ENCODE measurements around the gene PPM1M.

PPM1M gene

GRCh38 chr3:52237006-52237656 is 8.4 kb upstream of the PPM1M start:
- peak overlapping the region; percentile 34 for H3K14ac ChIP-seq (ENCODE audit: low read length)
- peak overlapping the region; percentile 31 for H4K91ac ChIP-seq (ENCODE audit: low read depth, low read length)
- H4K8ac ChIP-seq (ENCODE audit: low read depth, low read length): peak overlapping the region; percentile 39
- peak overlapping the region; percentile 6 for H2BK12ac ChIP-seq (ENCODE audit: low read length)
- peaks cover 4% of the 10 kb centered on the region for H3K9me3 ChIP-seq (ENCODE audit: insufficient read depth, low read depth, low read length)
- H3K4me3 ChIP-seq (ENCODE audit: low read depth, low read length): no peak overlapping the region
- peaks cover 12% of the 10 kb centered on the region for H3K79me1 ChIP-seq (ENCODE audit: low read length)
- peak overlapping the region; percentile 94 for H3K4me2 ChIP-seq (ENCODE audit: low read length)
- H3K27me3 ChIP-seq (ENCODE audit: insufficient read depth, low read length): no peaks in the 10 kb centered on the region
- peak overlapping the region; percentile 12 for H3K18ac ChIP-seq (ENCODE audit: low read length)
- H4K12ac ChIP-seq (ENCODE audit: low read depth, low read length): peak overlapping the region; percentile 38
- H3K36me3 ChIP-seq (ENCODE audit: control insufficient read depth in 1 of 2, insufficient read depth in 2 of 2, low read length in 2 of 2): peaks cover 17 to 19% of the 10 kb centered on the region in 2 experiments
- H3K4ac ChIP-seq (ENCODE audit: low read depth, low read length): peak overlapping the region; percentile 8
- peaks cover 7% of the 10 kb centered on the region for H3K79me2 ChIP-seq (ENCODE audit: control insufficient read depth, insufficient read depth, low read length, poor library complexity)
- H3K23ac ChIP-seq (ENCODE audit: low read length): no peak overlapping the region
- H2AFZ ChIP-seq (ENCODE audit: insufficient read depth, low read length, poor library complexity): peak overlapping the region; percentile 9
- peak overlapping the region; percentile 29 for H2BK120ac ChIP-seq (ENCODE audit: insufficient read depth, low read length, poor library complexity)
- no peak for DNase-seq
- peaks cover 14 to 21% of the 10 kb centered on the region in 2 experiments for H3K4me1 ChIP-seq (ENCODE audit: control insufficient read depth in 1 of 2, insufficient read depth in 2 of 2, low read length in 2 of 2)
- no peak overlapping the region for H2BK5ac ChIP-seq (ENCODE audit: low read depth, low read length, poor library complexity)
- H3K9ac ChIP-seq (ENCODE audit: low read length): peak overlapping the region; percentile 11
- no CpG with 5 or more reads among the region's 6 CpGs for WGBS (ENCODE audit: extremely low coverage, insufficient coverage, insufficient read length)
- peak overlapping the region; percentile 9 for H3K27ac ChIP-seq (ENCODE audit: low read depth, low read length)
- H2AK5ac ChIP-seq (ENCODE audit: low read length): peak overlapping the region; percentile 81

GRCh38 chr3:52237657-52238172 is 7.8 kb upstream of the PPM1M start:
- Histone ChIP-seq H2AFZ (ENCODE audit: insufficient read depth, low read length, poor library complexity) (no peak overlapping the region), H3K4me2 (ENCODE audit: low read length) (peak overlapping the region; percentile 94), H3K23ac (ENCODE audit: low read length) (no peak overlapping the region), H2AK5ac (ENCODE audit: low read length) (peak overlapping the region; percentile 45), H4K12ac (ENCODE audit: low read depth, low read length) (no peak overlapping the region), H4K91ac (ENCODE audit: low read depth, low read length) (peak overlapping the region; percentile 4), H3K14ac (ENCODE audit: low read length) (no peak overlapping the region), H3K4me3 (ENCODE audit: low read depth, low read length) (no peak overlapping the region), H3K18ac (ENCODE audit: low read length) (peak overlapping the region; percentile 37), H3K27ac (ENCODE audit: low read depth, low read length) (peak overlapping the region; percentile 16), H3K4ac (ENCODE audit: low read depth, low read length) (peak overlapping the region; percentile 42), H3K79me2 (ENCODE audit: control insufficient read depth, insufficient read depth, low read length, poor library complexity) (peaks cover 7% of the 10 kb centered on the region), H2BK5ac (ENCODE audit: low read depth, low read length, poor library complexity) (peak overlapping the region; percentile 5), H3K27me3 (ENCODE audit: insufficient read depth, low read length) (no peaks in the 10 kb centered on the region), H2BK12ac (ENCODE audit: low read length) (no peak overlapping the region), H3K9me3 (ENCODE audit: insufficient read depth, low read depth, low read length) (peaks cover 4% of the 10 kb centered on the region), H2BK120ac (ENCODE audit: insufficient read depth, low read length, poor library complexity) (no peak overlapping the region), H4K8ac (ENCODE audit: low read depth, low read length) (peak overlapping the region; percentile 39), H3K36me3 (ENCODE audit: control insufficient read depth in 1 of 2, insufficient read depth in 2 of 2, low read length in 2 of 2) (peaks cover 14 to 18% of the 10 kb centered on the region in 2 experiments), H3K9ac (ENCODE audit: low read length) (no peak overlapping the region), H3K79me1 (ENCODE audit: low read length) (peaks cover 12% of the 10 kb centered on the region), H3K4me1 (ENCODE audit: control insufficient read depth in 1 of 2, insufficient read depth in 2 of 2, low read length in 2 of 2) (peaks cover 14 to 21% of the 10 kb centered on the region in 2 experiments)
- DNase-seq: peak; percentile 49
- no CpG with 5 or more reads among the region's 8 CpGs for WGBS (ENCODE audit: extremely low coverage, insufficient coverage, insufficient read length)

- Histone ChIP-seq H3K9ac (ENCODE audit: low read length) (peak overlapping the region; percentile 54), H3K23ac (ENCODE audit: low read length) (no peak overlapping the region), H3K9me3 (ENCODE audit: insufficient read depth, low read depth, low read length) (peaks cover 4% of the 10 kb centered on the region), H3K36me3 (ENCODE audit: control insufficient read depth in 1 of 2, insufficient read depth in 2 of 2, low read length in 2 of 2) (peaks cover 14 to 16% of the 10 kb centered on the region in 2 experiments), H3K4me1 (ENCODE audit: control insufficient read depth in 1 of 2, insufficient read depth in 2 of 2, low read length in 2 of 2) (peaks cover 14 to 21% of the 10 kb centered on the region in 2 experiments), H4K8ac (ENCODE audit: low read depth, low read length) (no peak overlapping the region), H2BK5ac (ENCODE audit: low read depth, low read length, poor library complexity) (no peak overlapping the region), H4K91ac (ENCODE audit: low read depth, low read length) (no peak overlapping the region), H2AFZ (ENCODE audit: insufficient read depth, low read length, poor library complexity) (no peak overlapping the region), H3K4me2 (ENCODE audit: low read length) (peak overlapping the region; percentile 94), H3K27me3 (ENCODE audit: insufficient read depth, low read length) (no peaks in the 10 kb centered on the region), H2AK5ac (ENCODE audit: low read length) (no peak overlapping the region), H4K12ac (ENCODE audit: low read depth, low read length) (no peak overlapping the region), H3K4ac (ENCODE audit: low read depth, low read length) (no peak overlapping the region), H3K79me2 (ENCODE audit: control insufficient read depth, insufficient read depth, low read length, poor library complexity) (peaks cover 7% of the 10 kb centered on the region), H2BK12ac (ENCODE audit: low read length) (no peak overlapping the region), H2BK120ac (ENCODE audit: insufficient read depth, low read length, poor library complexity) (no peak overlapping the region), H3K27ac (ENCODE audit: low read depth, low read length) (no peak overlapping the region), H3K14ac (ENCODE audit: low read length) (peak overlapping the region; percentile 14), H3K18ac (ENCODE audit: low read length) (no peak overlapping the region), H3K79me1 (ENCODE audit: low read length) (peaks cover 12% of the 10 kb centered on the region), H3K4me3 (ENCODE audit: low read depth, low read length) (peak overlapping the region; percentile 97)
- WGBS (ENCODE audit: extremely low coverage, insufficient coverage, insufficient read length): no CpG with 5 or more reads among the region's 11 CpGs
- DNase-seq: no peak
These were observed 7.3 kb upstream of the PPM1M start for GRCh38 chr3:52238193-52238760.

- no CpG with 5 or more reads among the region's 92 CpGs for WGBS (ENCODE audit: extremely low coverage, insufficient coverage, insufficient read length)
- Histone ChIP-seq H3K23ac (ENCODE audit: low read length) (no peak within 1 kb of the TSS), H4K91ac (ENCODE audit: low read depth, low read length) (peak within 1 kb of the TSS; percentile 95), H3K14ac (ENCODE audit: low read length) (peak within 1 kb of the TSS; percentile 99), H3K79me1 (ENCODE audit: low read length) (peaks cover 12% of the 10 kb centered on the region), H3K79me2 (ENCODE audit: control insufficient read depth, insufficient read depth, low read length, poor library complexity) (peaks cover 7% of the 10 kb centered on the region), H3K4me3 (ENCODE audit: low read depth, low read length) (peak within 1 kb of the TSS; percentile 97), H3K9ac (ENCODE audit: low read length) (peak within 1 kb of the TSS; percentile 89), H3K4me1 (ENCODE audit: control insufficient read depth in 1 of 2, insufficient read depth in 2 of 2, low read length in 2 of 2) (peaks cover 16 to 24% of the 10 kb centered on the region in 2 experiments), H3K36me3 (ENCODE audit: control insufficient read depth in 1 of 2, insufficient read depth in 2 of 2, low read length in 2 of 2) (peaks cover 12 to 13% of the 10 kb centered on the region in 2 experiments), H3K18ac (ENCODE audit: low read length) (peak within 1 kb of the TSS; percentile 92), H3K27me3 (ENCODE audit: insufficient read depth, low read length) (no peaks in the 10 kb centered on the region), H2AK5ac (ENCODE audit: low read length) (peak within 1 kb of the TSS; percentile 95), H4K8ac (ENCODE audit: low read depth, low read length) (peak within 1 kb of the TSS; percentile 93), H2BK120ac (ENCODE audit: insufficient read depth, low read length, poor library complexity) (peak within 1 kb of the TSS; percentile 84), H2BK12ac (ENCODE audit: low read length) (peak within 1 kb of the TSS; percentile 46), H2AFZ (ENCODE audit: insufficient read depth, low read length, poor library complexity) (peak within 1 kb of the TSS; percentile 99), H3K9me3 (ENCODE audit: insufficient read depth, low read depth, low read length) (peaks cover 6% of the 10 kb centered on the region), H4K12ac (ENCODE audit: low read depth, low read length) (peak within 1 kb of the TSS; percentile 94), H3K4me2 (ENCODE audit: low read length) (peak within 1 kb of the TSS; percentile 94), H3K27ac (ENCODE audit: low read depth, low read length) (peak within 1 kb of the TSS; percentile 16), H2BK5ac (ENCODE audit: low read depth, low read length, poor library complexity) (peak within 1 kb of the TSS; percentile 78), H3K4ac (ENCODE audit: low read depth, low read length) (peak within 1 kb of the TSS; percentile 90)
- peak; percentile 60 to 83 for DNase-seq
These were observed 6.5 kb upstream of the PPM1M start, which contains the start of gene TWF2 for GRCh38 chr3:52238761-52239701. TWF2 (minus strand) TSS chr3:52239158; CDS start chr3:52239016, 142 bp downstream.
